Stimulated activated CD8-positive, alpha-beta memory T cell treated with anti-CD3 and anti-CD28 coated beads, Interleukin-15, amount 100 ng/mL, for 24 hours (primary cell): ENCODE measurements around the gene PPP1R13L.

Experiments used
- DNase-seq: peaks from one replicate; pipeline ENCODE4 v3.0.0-alpha.2; 2020; ENCODE audit warnings: low read depth

The PPP1R13L gene, protein sequence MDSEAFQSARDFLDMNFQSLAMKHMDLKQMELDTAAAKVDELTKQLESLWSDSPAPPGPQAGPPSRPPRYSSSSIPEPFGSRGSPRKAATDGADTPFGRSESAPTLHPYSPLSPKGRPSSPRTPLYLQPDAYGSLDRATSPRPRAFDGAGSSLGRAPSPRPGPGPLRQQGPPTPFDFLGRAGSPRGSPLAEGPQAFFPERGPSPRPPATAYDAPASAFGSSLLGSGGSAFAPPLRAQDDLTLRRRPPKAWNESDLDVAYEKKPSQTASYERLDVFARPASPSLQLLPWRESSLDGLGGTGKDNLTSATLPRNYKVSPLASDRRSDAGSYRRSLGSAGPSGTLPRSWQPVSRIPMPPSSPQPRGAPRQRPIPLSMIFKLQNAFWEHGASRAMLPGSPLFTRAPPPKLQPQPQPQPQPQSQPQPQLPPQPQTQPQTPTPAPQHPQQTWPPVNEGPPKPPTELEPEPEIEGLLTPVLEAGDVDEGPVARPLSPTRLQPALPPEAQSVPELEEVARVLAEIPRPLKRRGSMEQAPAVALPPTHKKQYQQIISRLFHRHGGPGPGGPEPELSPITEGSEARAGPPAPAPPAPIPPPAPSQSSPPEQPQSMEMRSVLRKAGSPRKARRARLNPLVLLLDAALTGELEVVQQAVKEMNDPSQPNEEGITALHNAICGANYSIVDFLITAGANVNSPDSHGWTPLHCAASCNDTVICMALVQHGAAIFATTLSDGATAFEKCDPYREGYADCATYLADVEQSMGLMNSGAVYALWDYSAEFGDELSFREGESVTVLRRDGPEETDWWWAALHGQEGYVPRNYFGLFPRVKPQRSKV

GRCh38 chr19:45404557-45405434 is at the start of gene PPP1R13L:
Gene PPP1R13L (minus strand): TSS chr19:45405069. CDS start chr19:45398318, 6,751 bp downstream.
- no peak for DNase-seq

DNA sequence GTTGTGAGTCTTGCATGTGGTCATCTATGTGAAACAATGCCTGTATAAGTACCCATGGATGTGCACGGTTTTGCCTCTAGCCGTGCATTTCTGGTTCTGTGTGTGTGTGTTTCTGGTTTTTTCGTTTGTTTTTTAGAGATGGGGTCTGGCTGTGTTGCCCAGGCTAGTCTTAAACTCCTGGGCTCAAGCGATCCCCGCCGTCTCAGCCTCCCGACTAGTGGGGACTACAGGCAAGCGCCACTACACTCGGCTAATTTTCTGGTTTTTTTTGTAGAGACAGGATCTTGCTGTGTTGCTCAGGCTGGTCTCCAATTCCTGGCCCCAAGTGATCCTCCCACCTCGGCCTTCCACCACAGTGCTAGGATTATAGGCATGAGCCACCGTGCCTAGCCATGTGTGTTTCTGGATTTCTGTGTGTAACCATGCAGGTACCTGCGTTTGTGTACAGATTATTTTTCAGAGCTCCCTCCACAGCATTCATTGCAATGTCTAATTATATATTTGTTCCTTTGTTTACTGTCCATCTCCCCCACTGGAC is 47.0 kb upstream of the PPP1R13L start:
- DNase-seq = no peak

GRCh38 chr19:45451131-45451849 is 46.4 kb upstream of the PPP1R13L start:
- DNase-seq = no peak

DNA sequence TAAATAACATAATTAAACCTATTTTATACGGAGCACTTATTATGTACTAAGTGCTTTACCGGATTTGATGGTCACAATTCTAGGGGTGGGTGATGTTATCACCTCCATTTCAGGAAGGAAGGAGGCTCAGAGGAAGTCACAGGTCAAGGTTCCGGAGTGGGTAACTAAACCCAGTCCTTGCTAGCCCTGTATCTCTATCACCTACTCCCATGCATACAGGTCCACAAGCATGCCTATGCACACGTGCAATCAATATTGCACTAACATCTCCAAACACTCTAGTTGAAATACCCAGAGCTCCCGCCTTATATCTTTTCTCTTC is 45.1 kb upstream of the PPP1R13L start:
- no peak for DNase-seq

GRCh38 chr19:45448887-45449299 is 44.0 kb upstream of the PPP1R13L start:
- DNase-seq = no peak

DNA sequence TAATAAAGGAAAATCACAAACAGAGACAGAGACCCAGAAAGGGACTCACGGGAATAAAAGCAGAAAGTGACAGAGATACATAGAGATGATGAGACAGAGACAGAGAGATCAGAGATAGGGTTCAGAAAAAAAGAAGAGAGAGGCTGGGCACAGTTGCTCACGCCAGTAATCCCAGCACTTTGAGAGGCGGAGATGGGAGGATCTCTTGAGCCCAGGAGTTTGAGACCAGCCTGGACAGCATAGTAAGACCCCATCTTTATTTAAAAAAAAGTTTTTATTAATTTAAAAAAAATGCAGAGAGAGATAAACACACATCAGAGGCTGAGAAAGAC is 43.5 kb upstream of the PPP1R13L start:
- no peak for DNase-seq

- no peak for DNase-seq
Measured at GRCh38 chr19:45446944-45447343, 42.1 kb upstream of the PPP1R13L start.

DNA sequence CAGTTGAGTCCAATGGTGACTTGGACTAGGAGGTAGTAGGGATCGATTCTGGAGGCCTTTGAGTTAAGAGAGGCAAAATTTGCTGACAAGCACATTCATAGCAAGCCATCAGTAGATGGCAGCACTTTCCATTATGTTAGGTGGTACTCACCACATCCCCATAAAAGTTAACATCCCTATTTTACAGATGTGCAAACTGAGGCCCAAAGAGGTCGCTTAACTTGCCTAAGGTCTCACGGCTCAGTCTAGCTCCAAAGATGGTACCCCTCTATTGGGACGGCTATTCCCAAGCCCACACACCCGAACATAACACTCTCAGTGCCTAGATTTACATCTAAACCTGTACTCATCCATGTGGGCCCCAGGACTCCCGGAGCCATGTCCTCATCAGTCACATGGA is 41.4 kb upstream of the PPP1R13L start:
- no peak for DNase-seq

GRCh38 chr19:45445139-45445538 is 40.3 kb upstream of the PPP1R13L start:
- DNase-seq = no peak

- peak; percentile 54 for DNase-seq
Measured at GRCh38 chr19:45444318-45445041, 39.6 kb upstream of the PPP1R13L start.

GRCh38 chr19:45443462-45444317 is 38.8 kb upstream of the PPP1R13L start:
- peak; percentile 34 for DNase-seq

- no peak for DNase-seq
Measured at GRCh38 chr19:45442778-45443461, 38.1 kb upstream of the PPP1R13L start.

DNA sequence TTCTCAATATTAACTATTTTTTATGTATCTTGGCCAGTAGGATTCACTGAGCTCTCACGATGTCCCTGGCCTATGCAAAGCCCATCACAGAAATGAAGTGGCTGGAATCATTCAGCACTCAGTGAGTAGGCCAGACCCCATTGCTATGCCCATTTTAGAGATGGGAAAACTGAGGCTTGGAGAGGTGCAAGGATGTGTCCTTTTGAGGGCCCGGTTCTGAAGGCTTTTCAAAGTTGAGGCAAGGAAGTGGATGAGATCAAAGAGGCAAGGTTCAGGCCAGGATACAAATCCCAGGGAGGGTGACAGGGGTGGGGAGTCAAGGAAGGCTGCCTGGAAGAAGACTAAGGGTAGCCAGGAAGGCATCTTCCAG is 37.5 kb upstream of the PPP1R13L start:
- DNase-seq = no peak

DNA sequence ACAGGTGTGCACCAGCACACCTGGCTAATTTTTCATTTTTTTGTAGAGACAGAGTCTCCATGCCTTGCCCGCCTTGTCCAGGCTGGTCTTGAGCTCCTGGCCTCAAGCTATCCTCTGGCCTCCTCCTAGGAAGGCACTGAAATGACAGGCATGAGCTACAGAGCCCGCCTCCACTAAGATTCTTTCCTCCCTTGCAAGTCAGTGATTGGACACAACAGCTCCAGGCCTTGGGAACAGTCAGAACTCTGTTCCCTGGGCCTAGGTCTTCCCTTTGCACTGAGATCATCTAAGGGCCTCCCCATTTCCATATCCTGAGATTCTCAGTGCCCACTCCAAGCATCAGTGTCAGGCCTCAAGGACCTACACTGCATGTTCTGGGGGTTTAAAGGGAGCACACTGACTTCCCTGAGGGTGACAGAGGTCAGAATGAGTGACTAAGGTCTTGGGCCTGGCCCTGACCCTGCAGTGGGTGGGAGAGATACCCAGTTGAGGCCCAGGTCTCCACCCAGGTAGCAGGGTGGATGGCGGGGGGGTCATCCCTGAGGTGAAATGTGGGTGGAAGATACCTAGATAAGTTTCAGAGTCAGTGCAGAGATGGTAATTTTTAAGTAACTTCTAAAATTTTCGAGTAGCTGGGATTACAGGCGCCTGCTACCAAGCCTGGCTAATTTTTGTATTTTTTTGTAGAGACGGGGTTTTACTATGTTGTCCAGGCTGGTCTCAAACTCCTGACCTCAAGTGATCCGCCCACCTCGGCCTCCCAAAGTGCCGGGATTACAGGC is 36.2 kb upstream of the PPP1R13L start:
- DNase-seq = no peak

DNA sequence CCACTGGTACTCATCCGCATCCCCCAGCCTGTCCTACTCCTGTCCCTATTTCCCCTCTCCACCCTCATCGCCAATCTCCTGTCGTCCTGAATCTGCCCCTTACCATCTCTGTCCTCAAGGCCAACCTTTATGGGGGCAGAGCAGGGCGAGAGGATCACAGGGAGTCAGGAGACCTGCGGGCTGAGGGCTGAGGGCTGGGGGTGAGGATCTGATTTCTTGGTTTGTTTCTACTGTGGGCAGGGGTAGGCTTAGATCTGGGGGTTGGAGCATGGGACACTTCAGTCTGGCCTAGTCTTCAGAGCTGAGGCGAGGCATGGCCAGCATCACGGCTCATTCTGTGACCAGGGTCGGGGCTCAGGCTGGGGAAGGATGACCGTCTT is 35.4 kb upstream of the PPP1R13L start:
- no peak for DNase-seq

- peak; percentile 68 for DNase-seq
Measured at GRCh38 chr19:45439569-45440258, 34.8 kb upstream of the PPP1R13L start.

DNA sequence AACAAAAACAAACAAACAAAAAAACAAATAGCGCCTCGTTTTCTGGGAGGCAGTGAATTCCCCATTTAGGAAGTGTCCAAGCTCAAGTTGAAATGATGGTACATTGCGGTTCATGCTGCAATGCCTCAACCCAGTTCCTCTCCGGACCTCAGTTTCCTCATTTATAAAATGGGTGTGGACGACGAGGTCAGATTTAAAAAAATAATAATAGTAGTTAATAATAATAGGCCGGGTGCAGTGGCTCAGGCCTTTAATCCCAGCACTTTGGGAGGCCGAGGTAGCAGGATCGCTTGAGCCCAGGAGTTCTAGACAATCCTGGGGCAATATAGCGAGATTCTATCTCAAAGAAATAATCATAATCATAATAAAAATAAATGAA is 34.3 kb upstream of the PPP1R13L start:
- no peak for DNase-seq

GRCh38 chr19:45437328-45437727 is 32.5 kb upstream of the PPP1R13L start:
- DNase-seq = no peak
